T-helper 1 cell treated with Interleukin-12 subunit alpha and Interleukin-12 subunit beta and Interleukin-4 antibody, amounts not matched to agents 30 ng/mL and 1 ng/mL, for 36 hours (primary cell): Measurements from ENCODE around the gene LRRN1. TPM values are rescaled to one million over a fixed set of nuclear protein-coding genes. Genes with fewer than 3 reads are reported as not detected.

Experiments
- intact Hi-C: fragments of 100-400 bp; cut with micrococcal nuclease; formaldehyde crosslinking; loops from one replicate; pipeline ENCODE4 v1.15.1; 2024
- total RNA-seq: library from RNA; stranded (reverse); gene quantifications from 2 replicates; pipeline ENCODE4 v1.2.3, GENCODE V29; 2022

The LRRN1 gene
- 0.05 TPM in 1 of 2 replicates, not detected in the other for total RNA-seq

DNA sequence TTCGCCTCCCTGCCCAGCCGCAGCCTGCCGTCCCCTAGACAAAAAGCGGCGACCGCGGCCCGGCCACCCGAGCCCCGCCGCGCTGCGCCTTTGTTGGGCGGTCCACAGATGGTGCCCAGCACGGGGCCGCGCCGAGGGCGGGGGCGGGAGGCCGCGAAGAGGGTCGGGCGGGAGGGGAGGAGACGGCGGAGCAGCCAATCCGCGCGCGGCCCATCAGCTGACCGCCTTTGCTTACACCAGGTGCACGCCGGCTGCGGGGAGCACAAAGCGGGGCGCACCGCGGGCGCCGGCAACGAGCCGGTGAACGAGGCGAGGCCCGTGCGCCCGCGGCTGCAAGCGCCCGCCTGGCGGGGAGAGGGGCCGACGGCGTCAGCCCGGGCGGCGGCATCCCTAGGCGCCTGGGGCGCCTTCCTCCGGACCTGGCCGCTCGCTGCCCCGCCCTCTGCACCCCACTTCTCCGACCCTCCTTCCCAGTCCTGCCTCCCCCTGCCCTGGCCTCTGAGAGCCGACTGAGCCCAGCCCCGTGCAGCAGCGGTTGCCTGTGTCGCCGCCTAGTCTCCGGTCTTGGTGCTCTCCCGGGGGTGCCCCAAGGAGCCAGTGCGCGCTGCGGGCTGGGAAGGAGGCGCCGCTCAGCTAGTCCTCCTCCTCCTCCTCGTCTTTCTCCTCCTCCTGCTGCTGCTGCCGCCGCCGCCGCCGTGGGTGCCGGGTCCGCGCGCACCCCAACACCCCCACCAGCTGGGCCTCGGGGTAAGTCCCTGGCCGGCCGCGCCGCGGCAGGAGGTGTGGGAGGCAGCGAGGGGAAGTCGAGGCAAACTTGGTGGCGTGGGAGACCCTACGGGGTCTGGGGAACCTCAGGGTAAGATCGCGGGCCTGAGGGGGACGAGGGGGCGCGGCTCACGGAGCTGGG is at the start of gene LRRN1:
Gene LRRN1 (plus strand): TSS at position 259 of the 907 bp plus-strand sequence. CDS start 45,211 bp downstream, outside the sequence.
- intact Hi-C loops = no loop called here

DNA sequence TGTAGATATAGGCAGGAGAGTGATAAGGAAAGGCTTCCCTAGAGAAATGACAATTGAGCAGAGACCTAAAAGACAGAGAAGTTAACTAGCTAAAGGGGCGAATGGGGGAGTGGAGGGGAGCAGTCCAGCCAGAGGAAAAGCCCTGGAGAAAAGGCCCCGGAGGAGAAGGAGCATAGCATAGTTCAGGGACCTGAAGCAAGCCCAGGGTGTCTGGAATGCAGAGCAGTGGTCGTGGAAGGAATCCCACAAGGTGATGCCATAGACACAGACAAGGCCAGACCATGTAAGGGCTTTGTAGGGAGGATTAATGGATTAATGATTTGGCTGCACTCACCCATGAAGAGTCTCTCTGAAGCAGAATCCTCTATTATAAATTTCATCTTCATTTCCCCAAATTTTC is 45.8 kb upstream of the LRRN1 start:
- intact Hi-C loops = no loop called here

GRCh38 chr3:3765661-3766060 is 33.6 kb upstream of the LRRN1 start:
- intact Hi-C loops = no loop called here

DNA sequence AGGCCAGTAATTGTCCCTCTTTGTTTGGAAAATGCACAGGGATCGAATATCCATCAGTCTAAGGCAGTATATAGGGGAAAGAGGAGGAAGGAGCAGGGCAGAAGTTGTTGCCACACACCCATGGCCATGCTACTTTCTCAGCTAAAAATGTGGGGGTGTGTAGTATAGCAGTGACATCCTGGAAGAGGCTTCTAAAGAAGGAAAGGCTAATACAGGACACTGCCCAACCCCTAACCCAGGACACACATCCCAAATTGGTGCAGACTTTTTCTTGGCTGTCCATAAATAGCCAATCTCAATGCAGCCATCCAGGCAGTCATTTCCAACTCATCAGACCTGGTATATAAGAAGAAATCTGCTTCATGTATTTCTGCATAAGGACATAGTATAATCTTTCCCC is 33.1 kb upstream of the LRRN1 start:
- intact Hi-C loops = no loop called here

DNA sequence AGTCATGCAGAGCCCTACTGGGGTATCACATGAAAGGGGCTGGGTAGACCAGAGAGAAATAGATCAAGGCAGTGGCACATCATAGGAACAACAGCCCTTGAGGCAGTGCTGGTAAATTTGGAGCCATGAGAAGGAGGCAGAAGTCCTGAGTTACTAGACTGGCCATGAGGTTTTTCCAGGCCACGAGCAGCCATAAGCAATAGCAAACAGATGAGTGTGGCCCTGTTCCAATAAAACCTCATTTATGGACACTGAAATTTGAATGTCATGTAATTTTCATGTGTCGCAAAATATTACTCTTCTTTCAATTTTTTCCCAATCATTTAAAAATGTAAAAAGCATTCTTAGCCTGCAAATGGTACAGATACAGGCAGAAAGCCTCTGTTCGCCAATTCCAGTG is 28.1 kb upstream of the LRRN1 start:
- intact Hi-C loops = no loop called here

DNA sequence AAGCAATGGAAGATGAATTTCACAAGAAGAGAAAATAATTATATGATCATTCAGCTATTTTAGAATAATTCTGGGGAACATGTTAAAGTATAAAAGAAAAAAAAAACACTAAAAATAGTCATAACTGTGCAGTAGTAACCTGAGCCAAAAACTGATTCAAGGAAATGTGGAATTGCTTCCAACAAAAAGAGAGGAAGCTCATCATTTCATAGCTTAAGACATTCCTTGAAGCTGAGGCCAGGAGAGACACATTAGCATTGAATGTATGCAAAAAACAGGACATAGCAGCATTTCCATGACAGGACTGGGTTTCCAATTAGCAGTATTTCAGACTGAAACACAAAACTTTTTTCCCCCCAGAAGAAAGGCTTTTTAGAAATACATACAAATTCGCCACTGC is 27.7 kb upstream of the LRRN1 start:
- intact Hi-C loops = no loop called here

- intact Hi-C loops = no loop called here
Measured at GRCh38 chr3:3772338-3772737, 26.9 kb upstream of the LRRN1 start.

DNA sequence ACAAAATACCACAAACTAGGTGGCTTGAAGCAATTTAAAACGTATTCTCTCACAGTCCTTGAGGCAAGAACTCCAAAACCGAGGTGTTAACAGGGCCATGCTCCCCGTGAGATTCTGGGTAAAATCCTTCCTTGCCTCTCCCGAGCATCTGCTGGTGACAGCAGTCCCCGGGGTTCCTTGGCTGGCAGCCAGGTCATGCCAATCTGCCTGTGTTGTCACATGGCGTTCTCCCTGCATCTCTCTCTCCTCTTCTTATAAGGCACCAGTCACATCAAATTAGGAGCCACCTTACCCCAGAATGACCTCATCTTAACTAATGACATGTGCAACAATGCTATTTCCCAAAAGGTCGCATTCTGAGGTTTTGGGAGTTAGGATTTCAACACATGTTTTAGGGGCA is 26.3 kb upstream of the LRRN1 start:
- intact Hi-C loops = no loop called here

DNA sequence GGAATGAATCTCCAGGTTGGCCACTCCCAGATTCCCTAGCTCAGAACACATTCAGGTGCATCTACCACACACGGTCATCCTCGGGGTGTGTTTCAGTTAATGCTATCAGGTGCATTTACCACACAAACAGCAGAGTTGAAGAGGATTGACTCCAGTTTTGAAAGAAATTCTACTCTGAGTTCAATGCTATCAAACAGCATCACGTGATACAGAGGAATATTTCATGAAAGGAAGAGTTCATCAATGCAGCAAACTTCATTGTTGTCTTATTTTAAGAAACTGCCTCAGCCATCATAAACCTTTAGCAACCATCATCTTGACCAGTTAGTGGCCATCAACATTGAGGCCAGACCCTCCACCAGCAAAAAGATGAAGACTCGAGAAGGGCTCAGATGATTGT is 22.6 kb upstream of the LRRN1 start:
- intact Hi-C loops = no loop called here

DNA sequence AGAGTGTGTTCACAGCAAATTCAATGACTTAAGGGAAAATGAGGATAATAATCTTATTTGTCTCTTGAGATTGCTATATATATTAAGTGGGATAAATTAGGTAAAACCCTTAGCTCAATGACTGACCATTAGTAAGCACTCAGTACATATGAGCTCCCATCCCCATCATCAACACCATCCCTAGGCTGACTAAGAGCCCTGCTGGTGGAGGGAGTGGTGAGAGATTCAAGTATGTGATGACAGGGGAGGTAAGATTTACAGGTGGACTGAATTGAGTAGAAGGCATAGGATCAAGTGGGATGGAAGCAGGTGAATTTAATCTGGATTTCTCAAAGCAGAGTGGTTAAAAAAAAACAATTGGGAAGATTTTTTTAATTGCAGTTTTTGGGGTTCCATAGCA is 21.0 kb upstream of the LRRN1 start:
- intact Hi-C loops = no loop called here

DNA sequence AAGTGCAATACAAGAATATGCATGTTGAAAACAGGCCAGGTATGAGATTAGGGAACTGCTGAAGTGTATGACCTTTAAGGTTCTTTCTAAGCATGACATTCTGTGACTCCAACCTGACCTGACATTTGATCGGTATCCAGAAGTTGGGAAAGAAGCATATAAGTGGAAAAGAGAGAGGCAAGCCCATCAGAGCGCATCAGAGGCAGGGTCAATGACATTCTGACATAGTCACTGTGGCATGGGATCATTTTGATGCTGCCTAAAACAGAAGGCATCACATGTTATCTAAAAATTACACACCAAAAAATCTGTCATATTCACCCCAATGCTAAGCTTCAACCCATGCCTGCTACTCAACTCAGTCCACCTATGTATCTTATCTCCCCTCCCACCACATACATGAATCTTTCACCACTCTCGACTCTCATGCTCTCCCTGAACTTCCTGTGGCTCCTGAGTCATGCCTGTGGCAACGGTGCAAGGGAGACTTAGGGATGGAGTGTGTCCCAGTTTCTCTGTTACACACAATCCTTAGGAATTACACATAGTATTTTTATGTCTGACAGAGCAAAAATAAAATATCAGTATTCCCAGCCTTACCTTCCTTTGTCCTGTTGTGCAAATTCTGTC is 20.5 kb upstream of the LRRN1 start:
- intact Hi-C loops = no loop called here

GRCh38 chr3:3782457-3782856 is 16.8 kb upstream of the LRRN1 start:
- intact Hi-C loops = no loop called here

GRCh38 chr3:3783210-3783609 is 16.0 kb upstream of the LRRN1 start:
- intact Hi-C loops = no loop called here

DNA sequence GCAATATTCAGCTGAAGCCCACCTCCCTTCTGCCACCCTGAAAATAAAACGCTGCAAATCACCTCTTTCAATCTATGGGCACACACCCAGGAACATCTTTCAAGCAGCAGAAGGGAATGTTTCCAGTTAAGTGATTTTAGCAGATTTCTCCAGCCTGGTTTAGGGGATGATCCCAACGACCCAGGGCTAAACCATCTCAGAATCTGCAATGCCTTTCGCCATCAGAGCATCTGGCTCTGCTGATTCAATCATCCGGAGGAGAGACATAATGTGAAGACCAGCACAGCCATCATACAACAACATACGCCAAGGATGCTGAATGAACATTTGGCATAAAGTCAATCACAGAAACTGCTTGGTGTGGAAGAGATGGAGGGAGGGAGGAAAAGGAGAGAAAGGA is 15.5 kb upstream of the LRRN1 start:
- intact Hi-C loops = no loop called here

GRCh38 chr3:3792391-3792790 is 6.8 kb upstream of the LRRN1 start:
- intact Hi-C loops = no loop called here

DNA sequence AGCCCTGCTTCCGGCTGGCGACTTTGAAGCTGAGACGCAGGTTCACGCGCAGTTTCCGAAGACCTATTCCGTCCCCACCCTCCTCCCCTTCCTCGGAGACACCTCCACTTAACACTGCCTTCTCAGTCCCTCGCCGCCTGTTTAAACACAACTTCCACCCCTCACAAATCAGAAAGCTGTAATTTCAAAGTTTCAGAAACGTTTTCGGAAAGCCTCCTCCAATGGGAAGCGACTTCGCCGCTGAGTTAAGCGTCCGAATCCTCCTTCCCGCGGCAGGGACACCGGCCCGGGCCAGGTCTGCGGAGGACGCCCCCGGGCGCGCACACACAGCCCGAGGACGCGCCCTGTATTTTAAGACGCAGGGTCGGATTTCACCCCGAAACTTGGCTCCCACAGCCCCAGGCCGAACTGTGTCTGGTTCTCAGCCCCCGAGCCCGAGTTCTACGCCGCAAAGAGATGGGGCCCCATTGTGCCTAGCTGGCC is 559 bp upstream of the LRRN1 start:
- intact Hi-C loops = loop anchor here (1.0 kb wide), 1 partner anchor 39 kb away; no protein-coding TSS in a partner anchor

DNA sequence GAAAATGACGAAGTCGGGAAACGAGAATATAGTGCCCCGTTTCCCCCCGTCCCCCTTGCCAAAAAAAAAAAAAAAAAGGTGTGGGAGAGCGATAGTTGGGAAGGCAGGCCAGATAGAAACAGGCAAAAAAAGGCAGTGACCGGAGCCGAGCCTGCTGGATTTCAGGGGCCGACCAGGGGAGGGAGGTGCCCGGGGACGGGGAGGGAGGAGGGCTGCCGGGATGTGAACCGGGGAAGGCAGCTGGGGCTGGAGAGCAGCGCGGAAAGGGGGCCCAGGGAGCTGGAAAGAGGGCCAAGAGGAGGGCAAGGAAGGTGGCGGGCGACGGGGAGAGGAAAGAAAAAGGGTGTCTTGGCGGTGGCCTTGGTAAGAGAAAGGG is 837 bp downstream of the LRRN1 start:
- intact Hi-C loops = no loop called here

- intact Hi-C loops = no loop called here
Measured at GRCh38 chr3:3800685-3801493, 1.7 kb downstream of the LRRN1 start.

GRCh38 chr3:3801494-3801841 is 2.2 kb downstream of the LRRN1 start:
- intact Hi-C loops = no loop called here

DNA sequence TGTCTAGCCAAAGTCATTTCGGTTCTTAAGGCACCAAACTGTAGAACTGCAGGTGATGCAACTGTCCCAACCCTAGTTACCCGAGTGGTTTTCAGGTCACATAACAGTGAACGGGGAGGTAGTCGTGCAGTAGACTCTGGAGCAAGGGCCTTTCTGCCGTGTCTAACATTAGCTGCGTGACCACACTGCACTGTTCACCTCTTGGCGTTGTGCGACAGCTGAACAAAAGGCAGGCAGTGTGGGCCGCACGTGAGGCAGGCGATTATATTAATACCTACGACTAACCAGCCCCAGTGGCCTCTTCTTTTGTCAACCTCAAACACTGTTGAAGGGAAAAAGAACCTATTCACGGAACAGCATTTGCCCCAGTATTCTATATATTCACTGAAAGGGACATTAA is 2.8 kb downstream of the LRRN1 start:
- intact Hi-C loops = no loop called here

DNA sequence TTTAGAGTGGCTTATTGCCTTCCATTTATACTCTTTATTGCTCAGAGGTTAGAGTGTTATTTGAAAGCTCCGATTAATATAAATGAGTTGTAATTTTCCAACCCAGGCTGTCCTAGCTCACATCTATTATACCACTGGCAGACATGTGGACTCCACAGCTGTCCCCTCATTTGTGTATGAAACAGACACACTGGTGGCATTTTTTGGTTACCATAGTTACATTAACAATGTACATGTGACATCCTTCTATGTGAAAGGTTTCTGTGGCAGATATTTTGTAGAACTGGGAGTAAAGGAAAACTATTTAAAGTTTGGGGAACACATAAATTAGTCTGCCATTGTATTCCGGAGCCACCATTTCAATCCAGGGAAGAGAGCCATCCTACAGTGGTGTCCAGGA is 5.3 kb downstream of the LRRN1 start:
- intact Hi-C loops = no loop called here

DNA sequence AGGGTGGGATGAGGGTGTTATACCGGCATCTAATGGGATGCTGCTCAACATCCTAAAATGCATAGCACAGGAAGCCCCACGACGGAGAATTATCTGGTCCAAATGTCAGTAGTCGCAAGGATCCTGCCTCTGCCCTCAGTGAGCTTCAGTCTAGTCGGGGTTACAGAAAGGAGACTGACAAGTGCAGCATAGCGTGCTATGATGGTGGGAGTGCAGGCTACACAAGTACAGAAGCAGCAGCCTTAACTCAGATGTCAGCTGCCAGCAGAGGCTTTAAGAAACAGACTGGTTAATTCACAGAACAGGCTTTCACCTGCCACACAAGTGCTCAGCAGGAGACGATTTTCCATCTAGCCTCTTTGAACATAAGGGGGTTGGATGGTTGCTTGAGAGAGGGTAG is 6.9 kb downstream of the LRRN1 start:
- intact Hi-C loops = no loop called here
